ENCODE data around the gene PRKN. TPM values are rescaled to one million over a fixed set of nuclear protein-coding genes. Genes with fewer than 3 reads are reported as not detected.

The PRKN gene
- total and polyA plus RNA-seq, 2 experiments from 2014 or later: 0.10 to 0.84 TPM

DNA sequence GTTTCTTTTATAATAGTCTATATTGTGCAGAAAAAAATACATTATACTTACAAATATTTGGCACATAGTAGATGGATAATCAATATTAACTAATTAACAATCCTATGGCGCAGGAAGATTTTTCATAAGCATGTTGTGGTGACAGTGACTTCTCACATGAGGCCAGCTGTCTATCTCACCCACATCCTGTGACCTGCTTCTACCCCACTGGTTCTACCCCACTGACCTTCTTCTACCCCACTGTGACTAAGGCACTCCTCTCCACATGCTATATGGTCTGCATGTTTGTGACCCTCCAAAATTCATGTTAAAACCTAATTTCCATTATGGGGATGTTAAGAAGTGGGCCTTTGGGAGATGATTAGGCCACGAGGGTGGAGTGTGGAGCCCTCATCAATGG lies 1058.9 kb downstream of the PRKN start:
- H3K4me1 Mint-ChIP-seq: no peaks in the 10 kb centered on the region
- ATAC-seq (no peak), DNase-seq (ENCODE audit: low spot score) (no peak)
- Histone ChIP-seq H3F3A (replicated peaks; ENCODE audit: low read depth) (no peaks in the 10 kb centered on the region), H2AFZ (no peak overlapping the region), H3K27ac (ENCODE audit: low read depth) (no peak overlapping the region), H4K20me1 (replicated peaks; ENCODE audit: insufficient read depth) (no peaks in the 10 kb centered on the region), H3K27me3 (ENCODE audit: insufficient read depth) (no peaks in the 10 kb centered on the region), H3K9me2 (ENCODE audit: insufficient read depth) (no peaks in the 10 kb centered on the region), H3K36me3 (ENCODE audit: insufficient read depth) (no peaks in the 10 kb centered on the region), H3K4me2 (no peak overlapping the region), H3K79me2 (replicated peaks; ENCODE audit: insufficient read depth) (no peaks in the 10 kb centered on the region), H3K4me3 (no peak overlapping the region), H3K4me1 (ENCODE audit: insufficient read depth) (no peaks in the 10 kb centered on the region)
- peaks cover 6% of the 10 kb centered on the region; the same call in 2 of the 3 replicates for H3K9me3 Mint-ChIP-seq
- no peak overlapping the region for H3K4me3 Mint-ChIP-seq
- TF ChIP-seq, protein P1, sequence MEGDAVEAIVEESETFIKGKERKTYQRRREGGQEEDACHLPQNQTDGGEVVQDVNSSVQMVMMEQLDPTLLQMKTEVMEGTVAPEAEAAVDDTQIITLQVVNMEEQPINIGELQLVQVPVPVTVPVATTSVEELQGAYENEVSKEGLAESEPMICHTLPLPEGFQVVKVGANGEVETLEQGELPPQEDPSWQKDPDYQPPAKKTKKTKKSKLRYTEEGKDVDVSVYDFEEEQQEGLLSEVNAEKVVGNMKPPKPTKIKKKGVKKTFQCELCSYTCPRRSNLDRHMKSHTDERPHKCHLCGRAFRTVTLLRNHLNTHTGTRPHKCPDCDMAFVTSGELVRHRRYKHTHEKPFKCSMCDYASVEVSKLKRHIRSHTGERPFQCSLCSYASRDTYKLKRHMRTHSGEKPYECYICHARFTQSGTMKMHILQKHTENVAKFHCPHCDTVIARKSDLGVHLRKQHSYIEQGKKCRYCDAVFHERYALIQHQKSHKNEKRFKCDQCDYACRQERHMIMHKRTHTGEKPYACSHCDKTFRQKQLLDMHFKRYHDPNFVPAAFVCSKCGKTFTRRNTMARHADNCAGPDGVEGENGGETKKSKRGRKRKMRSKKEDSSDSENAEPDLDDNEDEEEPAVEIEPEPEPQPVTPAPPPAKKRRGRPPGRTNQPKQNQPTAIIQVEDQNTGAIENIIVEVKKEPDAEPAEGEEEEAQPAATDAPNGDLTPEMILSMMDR (conservative IDR thresholded peaks at IDR 0.05; ENCODE audit: low read depth in 2 of 2): no peak
- no peak for TF ChIP-seq POLR2AphosphoS5 (IDR thresholded peaks at IDR 0.05; ENCODE audit: low read depth)
- TF ChIP-seq EZH2 (IDR thresholded peaks at IDR 0.05; ENCODE audit: low read depth, unreplicated experiment): no peak
- no peak for TF ChIP-seq EZH2phosphoT487 (IDR thresholded peaks at IDR 0.05; ENCODE audit: unreplicated experiment)
- TF ChIP-seq, protein P2, sequence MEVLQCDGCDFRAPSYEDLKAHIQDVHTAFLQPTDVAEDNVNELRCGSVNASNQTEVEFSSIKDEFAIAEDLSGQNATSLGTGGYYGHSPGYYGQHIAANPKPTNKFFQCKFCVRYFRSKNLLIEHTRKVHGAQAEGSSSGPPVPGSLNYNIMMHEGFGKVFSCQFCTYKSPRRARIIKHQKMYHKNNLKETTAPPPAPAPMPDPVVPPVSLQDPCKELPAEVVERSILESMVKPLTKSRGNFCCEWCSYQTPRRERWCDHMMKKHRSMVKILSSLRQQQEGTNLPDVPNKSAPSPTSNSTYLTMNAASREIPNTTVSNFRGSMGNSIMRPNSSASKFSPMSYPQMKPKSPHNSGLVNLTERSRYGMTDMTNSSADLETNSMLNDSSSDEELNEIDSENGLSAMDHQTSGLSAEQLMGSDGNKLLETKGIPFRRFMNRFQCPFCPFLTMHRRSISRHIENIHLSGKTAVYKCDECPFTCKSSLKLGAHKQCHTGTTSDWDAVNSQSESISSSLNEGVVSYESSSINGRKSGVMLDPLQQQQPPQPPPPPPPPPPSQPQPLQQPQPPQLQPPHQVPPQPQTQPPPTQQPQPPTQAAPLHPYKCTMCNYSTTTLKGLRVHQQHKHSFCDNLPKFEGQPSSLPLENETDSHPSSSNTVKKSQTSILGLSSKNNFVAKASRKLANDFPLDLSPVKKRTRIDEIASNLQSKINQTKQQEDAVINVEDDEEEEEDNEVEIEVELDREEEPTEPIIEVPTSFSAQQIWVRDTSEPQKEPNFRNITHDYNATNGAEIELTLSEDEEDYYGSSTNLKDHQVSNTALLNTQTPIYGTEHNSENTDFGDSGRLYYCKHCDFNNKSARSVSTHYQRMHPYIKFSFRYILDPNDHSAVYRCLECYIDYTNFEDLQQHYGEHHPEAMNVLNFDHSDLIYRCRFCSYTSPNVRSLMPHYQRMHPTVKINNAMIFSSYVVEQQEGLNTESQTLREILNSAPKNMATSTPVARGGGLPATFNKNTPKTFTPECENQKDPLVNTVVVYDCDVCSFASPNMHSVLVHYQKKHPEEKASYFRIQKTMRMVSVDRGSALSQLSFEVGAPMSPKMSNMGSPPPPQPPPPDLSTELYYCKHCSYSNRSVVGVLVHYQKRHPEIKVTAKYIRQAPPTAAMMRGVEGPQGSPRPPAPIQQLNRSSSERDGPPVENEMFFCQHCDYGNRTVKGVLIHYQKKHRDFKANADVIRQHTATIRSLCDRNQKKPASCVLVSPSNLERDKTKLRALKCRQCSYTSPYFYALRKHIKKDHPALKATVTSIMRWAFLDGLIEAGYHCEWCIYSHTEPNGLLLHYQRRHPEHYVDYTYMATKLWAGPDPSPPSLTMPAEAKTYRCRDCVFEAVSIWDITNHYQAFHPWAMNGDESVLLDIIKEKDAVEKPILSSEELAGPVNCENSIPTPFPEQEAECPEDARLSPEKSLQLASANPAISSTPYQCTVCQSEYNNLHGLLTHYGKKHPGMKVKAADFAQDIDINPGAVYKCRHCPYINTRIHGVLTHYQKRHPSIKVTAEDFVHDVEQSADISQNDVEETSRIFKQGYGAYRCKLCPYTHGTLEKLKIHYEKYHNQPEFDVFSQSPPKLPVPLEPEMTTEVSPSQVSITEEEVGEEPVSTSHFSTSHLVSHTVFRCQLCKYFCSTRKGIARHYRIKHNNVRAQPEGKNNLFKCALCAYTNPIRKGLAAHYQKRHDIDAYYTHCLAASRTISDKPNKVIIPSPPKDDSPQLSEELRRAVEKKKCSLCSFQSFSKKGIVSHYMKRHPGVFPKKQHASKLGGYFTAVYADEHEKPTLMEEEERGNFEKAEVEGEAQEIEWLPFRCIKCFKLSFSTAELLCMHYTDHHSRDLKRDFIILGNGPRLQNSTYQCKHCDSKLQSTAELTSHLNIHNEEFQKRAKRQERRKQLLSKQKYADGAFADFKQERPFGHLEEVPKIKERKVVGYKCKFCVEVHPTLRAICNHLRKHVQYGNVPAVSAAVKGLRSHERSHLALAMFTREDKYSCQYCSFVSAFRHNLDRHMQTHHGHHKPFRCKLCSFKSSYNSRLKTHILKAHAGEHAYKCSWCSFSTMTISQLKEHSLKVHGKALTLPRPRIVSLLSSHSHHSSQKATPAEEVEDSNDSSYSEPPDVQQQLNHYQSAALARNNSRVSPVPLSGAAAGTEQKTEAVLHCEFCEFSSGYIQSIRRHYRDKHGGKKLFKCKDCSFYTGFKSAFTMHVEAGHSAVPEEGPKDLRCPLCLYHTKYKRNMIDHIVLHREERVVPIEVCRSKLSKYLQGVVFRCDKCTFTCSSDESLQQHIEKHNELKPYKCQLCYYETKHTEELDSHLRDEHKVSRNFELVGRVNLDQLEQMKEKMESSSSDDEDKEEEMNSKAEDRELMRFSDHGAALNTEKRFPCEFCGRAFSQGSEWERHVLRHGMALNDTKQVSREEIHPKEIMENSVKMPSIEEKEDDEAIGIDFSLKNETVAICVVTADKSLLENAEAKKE (CRISPR knock-in tag; IDR thresholded peaks at IDR 0.05): no peak
- no peak for TF ChIP-seq STAT1 (IDR thresholded peaks at IDR 0.05; ENCODE audit: unreplicated experiment)
- TF ChIP-seq ZNF331 (CRISPR knock-in tag; IDR thresholded peaks at IDR 0.05; ENCODE audit: low read depth): no peak
- TF ChIP-seq ZNF114 (CRISPR knock-in tag; IDR thresholded peaks at IDR 0.05): no peak
- TF ChIP-seq NANOG (IDR thresholded peaks at IDR 0.05; ENCODE audit: borderline replicate concordance): no peak
- no peak for TF ChIP-seq JUNB (IDR thresholded peaks at IDR 0.05; ENCODE audit: unreplicated experiment)
- TF ChIP-seq, protein P3, sequence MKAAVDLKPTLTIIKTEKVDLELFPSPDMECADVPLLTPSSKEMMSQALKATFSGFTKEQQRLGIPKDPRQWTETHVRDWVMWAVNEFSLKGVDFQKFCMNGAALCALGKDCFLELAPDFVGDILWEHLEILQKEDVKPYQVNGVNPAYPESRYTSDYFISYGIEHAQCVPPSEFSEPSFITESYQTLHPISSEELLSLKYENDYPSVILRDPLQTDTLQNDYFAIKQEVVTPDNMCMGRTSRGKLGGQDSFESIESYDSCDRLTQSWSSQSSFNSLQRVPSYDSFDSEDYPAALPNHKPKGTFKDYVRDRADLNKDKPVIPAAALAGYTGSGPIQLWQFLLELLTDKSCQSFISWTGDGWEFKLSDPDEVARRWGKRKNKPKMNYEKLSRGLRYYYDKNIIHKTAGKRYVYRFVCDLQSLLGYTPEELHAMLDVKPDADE (IDR thresholded peaks at IDR 0.05): no peak
- no peak for TF ChIP-seq CREB1 (CRISPR knock-in tag; IDR thresholded peaks at IDR 0.05; ENCODE audit: low read depth)
- TF ChIP-seq, protein P4, sequence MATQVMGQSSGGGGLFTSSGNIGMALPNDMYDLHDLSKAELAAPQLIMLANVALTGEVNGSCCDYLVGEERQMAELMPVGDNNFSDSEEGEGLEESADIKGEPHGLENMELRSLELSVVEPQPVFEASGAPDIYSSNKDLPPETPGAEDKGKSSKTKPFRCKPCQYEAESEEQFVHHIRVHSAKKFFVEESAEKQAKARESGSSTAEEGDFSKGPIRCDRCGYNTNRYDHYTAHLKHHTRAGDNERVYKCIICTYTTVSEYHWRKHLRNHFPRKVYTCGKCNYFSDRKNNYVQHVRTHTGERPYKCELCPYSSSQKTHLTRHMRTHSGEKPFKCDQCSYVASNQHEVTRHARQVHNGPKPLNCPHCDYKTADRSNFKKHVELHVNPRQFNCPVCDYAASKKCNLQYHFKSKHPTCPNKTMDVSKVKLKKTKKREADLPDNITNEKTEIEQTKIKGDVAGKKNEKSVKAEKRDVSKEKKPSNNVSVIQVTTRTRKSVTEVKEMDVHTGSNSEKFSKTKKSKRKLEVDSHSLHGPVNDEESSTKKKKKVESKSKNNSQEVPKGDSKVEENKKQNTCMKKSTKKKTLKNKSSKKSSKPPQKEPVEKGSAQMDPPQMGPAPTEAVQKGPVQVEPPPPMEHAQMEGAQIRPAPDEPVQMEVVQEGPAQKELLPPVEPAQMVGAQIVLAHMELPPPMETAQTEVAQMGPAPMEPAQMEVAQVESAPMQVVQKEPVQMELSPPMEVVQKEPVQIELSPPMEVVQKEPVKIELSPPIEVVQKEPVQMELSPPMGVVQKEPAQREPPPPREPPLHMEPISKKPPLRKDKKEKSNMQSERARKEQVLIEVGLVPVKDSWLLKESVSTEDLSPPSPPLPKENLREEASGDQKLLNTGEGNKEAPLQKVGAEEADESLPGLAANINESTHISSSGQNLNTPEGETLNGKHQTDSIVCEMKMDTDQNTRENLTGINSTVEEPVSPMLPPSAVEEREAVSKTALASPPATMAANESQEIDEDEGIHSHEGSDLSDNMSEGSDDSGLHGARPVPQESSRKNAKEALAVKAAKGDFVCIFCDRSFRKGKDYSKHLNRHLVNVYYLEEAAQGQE (IDR thresholded peaks at IDR 0.05; ENCODE audit: unreplicated experiment): no peak
- H3K27me3 Mint-ChIP-seq (ENCODE audit: insufficient read depth, low read depth, poor library complexity): no peaks in the 10 kb centered on the region
- no peaks in the 10 kb centered on the region for H3K36me3 Mint-ChIP-seq (ENCODE audit: low read depth)
- H3K27ac Mint-ChIP-seq: no peak overlapping the region

Measured in GM23338 (cell line).